A172 (cell line): ENCODE data around the gene CMPK2. TPM values are rescaled to one million over a fixed set of nuclear protein-coding genes. Genes with fewer than 3 reads are reported as not detected.

Source experiments
- DNase-seq: peaks from one replicate; pipeline ENCODE4 v3.0.0-alpha.2; 2015; ENCODE audit warnings: low spot score
- total RNA-seq: library from RNA; depleted of rRNA; stranded (reverse); fragments of >200 nt; shearing (Covaris generic); gene quantifications from 2 replicates; pipeline ENCODE4 v1.2.3, GENCODE V29; 2014

CMPK2 gene
- total RNA-seq, 1 experiment from 2014 or later = 12.7 TPM

DNA sequence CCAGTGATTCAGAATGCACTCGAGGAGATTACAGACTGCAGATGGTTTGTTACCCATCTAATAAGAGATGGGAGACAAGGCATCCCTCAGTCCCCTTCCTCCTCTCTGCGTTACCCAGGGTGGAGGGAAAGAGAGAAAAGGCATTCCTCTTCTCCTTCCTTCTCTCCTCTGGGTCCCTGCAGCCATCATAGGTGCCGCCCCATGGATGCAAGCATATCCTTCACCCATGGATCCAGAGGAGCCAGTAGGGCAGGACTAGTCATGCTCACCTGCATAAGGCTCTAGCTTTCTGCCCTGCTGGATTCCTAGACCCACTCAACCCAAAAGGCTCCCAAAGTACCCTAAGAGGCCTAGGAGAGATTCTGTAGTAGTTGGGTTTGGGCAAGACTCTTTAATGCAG lies 20.4 kb downstream of the CMPK2 start:
- DNase-seq = peak; percentile 30

DNA sequence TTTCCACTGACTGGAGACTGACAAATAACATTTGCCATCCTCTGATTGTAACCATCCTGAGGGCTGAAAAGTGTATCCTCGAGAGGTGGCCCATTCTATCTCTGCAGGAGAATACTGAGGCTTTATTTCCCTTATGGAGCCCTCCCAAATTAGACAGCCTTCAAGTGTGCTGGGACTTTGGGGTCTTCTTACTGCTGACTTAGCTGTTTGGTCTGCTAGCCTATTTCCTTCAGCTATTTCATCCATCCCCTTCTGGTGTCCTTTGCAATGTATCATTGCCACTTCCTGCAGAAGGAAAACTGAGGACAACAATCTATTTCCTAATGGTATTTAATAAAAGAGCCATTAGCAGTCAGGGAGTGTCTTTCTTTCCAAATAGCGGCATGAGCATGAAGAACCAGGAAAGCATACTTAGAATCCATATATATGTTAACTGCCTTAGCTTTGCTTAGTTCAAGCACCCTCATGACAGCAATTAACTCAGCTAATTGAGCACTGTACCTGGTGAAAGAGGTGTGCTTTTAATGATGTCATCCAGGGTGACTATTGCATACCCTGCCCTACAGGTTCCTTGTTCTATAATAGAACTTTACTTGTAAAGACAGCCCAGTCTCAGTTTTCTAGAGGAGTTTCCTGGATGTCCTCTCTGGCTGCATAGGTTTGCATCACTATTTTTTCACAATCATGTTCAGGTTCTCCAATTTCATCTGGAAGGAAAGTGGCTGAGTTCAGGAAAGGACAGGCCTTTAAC lies 24.0 kb downstream of the CMPK2 start:
- no peak for DNase-seq

DNA sequence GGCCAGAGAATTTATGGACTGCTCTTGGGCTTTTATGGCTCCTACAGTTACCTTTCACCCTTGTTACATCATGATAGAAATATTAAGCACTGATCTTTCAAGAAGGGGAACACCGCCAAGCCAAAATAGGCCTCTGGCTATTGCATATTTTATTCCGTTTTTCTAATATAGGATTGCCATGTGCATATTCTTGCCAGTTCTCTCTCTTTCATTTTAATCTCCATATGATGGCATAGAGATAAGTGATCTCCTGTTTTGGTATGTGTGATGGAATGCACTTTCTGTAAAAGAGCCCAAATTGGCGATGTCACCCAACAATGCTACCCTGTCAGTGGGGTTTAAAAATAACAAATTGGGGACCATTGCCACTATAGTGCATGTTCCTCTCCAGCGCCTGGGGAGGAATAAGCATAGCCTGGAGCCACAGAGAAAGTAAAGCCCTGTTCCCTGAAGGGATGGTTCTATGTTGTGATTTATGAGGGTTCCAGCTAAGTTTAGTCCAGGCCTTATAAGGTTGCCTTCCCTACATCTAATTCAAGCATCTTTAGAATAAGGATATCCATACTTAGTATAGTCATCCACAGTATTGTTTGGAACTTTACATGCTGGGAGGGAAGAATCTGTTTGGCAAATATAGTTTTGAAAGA lies 26.9 kb downstream of the CMPK2 start:
- no peak for DNase-seq

DNA sequence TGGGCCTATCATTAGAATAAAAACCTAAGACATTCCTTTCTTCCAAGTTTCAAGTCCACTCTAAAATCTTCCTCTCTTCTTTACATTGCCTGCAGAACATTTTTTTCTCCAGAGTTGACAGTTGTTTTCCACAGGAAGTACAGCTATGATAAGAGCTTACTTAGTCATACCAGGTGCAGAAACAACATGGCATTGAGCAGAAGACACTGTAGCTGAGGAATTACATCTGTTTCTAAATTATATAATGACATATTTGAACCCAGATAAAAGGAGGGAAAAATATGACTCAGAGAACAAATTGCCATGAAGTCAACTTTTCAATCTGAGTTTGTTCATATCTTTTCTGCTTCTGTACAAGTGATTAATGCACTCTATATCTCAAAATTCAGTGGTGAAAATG lies 30.2 kb downstream of the CMPK2 start:
- DNase-seq = peak; percentile 64

DNA sequence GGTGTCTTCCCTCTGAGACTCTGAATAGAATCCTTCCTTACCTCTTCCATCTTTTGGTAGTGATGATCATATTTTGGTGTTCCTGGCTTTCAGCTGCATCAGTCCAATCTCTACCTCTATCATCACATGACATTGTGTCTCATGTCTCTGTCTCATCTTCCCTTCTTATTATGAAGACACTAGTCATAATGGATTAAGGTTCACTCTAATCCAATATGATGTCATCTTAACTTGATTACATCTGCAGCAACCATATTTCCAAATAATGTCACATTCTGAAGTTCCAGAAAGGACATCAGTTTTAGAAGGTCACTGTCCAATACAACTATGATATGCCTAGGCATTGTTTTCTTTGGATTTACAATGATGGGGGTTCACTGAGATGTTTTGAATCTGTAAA lies 31.5 kb downstream of the CMPK2 start:
- no peak for DNase-seq

DNA sequence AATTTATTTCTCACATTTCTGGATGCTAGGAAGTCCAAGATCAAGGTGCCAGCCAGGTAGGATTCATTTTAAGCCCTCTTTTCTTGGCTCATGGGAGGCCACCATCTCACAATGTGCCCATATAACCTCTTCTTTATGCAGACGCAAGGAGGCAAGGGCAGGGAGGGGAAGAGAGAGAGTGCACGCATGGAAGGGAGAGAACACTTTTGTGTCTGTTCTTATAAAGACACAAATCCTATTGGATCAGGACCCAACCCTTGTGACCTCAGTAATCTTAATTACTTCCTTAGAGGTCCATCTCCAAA lies 32.5 kb downstream of the CMPK2 start:
- no peak for DNase-seq

DNA sequence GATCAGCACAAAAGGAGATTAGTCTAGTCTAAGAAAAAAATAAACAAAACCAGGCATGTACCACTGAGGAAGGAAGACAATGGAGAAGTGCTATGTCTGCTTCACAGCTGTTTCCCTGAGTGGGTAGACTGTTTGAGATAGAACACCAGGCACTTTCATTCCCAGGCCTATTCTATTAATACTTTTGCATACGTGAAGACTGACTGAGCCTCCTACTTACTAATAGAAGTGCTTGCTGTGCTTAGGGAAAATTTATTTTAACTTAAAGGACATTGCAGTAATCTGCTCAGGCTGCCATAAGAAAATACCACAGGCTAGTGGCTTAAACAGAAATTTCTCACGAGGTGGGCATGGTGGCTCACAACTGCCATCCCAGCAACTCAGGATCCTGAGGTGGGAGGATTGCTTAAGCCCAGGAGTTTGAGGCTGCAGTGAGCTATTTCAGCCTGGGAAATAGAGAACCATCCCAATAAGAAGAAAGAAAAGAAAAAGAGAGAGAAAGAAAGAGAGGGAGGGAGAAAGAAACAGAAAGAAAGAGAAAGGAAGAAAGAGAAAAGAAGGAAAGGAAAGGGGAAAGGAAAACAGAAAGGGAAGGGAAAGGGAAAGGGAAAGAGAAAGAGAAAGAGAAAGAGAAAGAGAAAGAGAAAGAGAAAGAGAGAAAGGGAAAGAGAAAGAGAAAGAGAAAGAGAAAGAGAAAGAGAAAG lies 33.0 kb downstream of the CMPK2 start:
- DNase-seq = no peak

DNA sequence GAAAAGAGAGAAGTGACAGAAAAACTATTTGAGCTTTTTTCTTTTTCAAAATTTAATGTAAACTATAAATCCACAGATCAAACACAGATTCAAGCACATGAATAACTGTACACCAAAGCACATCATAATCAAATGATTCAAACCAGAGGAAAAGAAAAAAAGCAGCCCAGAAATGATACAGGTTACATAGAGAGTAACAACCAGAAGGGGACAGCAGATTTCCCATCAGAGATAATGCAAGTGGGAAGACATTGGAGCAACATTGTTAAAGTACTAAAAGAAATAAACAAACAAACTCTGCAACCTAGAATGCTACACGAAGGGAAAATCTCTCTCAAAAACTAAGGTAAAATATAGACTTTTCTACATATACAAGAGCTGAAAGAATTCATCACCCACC lies 34.5 kb downstream of the CMPK2 start:
- DNase-seq = no peak

DNA sequence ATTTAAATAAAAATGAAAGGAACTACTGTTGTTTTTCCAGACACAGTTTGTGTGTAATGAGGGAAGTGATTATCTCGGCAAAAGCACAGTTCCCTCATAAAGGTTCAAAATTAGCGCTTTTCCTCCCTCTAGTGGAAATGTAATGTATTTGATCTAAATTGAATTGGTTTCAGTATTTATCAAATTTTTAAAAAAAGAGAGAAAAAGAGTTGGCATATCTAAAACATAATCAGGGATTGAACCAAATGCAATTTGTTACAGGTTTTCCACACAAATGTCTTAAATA lies 37.5 kb downstream of the CMPK2 start:
- peak; percentile 60 for DNase-seq

DNA sequence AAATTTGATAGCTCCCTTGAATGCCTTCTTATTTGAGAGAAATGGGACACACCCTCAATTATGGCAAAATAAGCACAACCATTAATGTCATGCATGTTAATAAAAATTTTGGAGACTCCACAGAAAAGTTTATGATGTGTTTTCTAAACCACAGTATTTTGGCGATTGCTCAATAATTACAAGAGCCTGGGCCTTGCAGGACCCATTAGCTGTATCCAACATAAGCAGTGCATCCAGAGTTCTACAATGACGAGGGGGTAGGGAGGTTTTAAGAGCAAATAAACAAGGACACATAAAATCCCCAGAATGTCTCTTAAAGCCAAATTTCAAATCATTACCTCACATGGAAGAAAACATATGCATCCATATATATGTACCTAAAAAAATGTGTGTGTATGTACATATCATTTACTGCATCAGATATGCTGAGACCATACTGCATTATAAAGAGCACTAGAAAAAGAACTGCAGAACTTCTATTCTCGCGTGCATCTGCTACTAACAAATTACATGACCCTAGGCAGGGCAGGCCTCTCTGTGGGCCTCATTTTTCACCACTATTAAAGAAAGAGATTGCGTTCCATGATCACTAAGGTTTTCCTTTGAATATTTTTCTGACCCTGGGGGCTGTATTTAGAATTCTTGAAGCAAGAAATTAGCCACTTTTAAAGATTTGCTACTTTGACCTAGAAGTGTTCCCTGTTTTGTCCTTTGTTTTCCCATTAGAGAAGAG lies 38.0 kb downstream of the CMPK2 start:
- DNase-seq = no peak

DNA sequence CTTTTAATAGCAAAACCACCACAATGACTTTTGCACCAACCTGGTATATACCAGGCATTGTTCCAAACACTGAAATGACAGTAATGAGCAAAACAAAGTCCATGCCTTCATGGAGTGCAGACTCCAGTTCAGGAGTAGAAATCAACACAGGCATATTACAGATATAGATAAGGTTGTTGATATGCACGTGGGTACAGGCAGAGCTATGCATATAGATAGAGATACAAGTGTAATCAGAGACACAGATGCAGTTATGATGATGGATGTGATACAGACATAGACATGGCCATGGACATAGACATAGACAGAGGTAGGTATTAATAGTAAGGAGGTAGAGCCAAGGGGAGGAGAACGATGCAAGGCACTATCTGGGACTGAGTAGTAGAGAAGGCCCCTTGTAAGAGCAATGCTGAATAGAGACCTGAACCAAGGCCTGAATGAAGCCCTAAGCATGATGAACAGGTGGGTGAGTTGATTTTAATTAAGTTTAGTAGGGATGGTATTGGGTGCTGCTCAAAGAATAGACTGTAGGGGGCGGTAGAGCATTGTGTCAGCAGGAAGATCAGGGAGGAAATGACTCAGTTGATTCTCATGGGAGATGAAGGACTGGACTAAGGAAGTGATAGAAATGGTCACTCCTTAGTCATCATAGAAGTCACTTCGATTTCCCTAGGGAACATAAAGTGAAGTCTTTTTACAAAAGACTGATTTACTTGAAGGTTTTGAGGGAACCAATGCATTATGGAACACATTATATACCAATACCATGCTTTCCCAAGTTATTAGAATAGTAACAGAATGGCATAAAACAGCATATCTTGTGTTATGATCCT lies 39.4 kb downstream of the CMPK2 start:
- DNase-seq = peak; percentile 94

DNA sequence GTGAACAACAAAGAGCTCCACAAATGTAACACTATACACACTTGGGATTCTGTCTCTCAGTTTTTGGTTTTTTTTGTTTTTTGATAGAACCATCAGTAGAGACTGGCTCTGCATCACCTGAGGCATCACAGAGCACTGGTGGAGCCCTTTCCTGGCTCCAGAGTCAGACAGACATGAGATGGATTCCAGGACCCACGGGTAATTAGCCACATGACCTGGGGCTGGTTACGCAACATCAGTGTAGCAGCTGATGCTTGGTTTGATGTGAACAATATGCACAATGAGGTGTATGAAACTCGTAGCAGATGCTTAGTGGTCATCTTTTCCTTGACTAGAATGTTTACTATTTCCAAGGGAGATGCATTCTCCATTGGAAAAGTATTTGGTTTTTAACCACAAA lies 40.7 kb downstream of the CMPK2 start:
- peak; percentile 36 for DNase-seq

DNA sequence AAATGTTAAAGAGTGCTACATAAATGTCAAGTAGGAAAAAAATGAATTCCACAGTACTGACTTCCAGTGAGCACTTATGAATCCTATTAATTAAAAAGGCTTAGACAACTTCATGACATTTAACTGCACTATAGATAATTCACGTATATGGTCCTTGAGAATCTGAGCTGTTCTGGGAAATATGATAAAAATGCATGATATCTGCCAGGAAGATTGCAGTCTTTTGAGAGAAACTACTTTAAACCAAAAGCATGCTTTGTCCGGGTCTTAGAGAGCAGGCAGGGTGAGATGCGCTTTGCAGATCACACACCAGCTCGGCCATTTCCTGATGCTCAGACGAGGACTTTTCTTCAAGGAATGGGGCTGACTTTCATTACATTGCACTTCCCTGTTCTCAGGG lies 42.6 kb downstream of the CMPK2 start:
- peak; percentile 44 for DNase-seq

DNA sequence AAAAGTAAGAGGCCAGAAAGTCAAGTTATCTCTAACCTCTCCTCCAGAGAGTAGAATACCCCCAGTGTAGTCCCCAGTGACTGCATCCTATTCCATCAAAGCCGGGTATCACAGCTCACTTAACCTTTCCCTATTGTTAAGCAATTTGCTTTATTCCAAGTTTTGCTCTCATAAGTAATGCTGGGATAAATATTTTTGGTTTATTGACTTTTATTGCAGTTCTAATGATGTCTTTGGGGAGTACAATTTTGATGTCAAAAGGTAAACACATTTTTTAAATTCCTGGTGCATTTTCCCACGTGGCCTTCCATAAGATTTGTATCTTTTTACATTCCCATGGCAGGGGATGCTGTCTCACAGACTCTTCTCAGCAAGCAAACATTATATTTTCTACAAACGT lies 43.3 kb downstream of the CMPK2 start:
- DNase-seq = peak; percentile 24

DNA sequence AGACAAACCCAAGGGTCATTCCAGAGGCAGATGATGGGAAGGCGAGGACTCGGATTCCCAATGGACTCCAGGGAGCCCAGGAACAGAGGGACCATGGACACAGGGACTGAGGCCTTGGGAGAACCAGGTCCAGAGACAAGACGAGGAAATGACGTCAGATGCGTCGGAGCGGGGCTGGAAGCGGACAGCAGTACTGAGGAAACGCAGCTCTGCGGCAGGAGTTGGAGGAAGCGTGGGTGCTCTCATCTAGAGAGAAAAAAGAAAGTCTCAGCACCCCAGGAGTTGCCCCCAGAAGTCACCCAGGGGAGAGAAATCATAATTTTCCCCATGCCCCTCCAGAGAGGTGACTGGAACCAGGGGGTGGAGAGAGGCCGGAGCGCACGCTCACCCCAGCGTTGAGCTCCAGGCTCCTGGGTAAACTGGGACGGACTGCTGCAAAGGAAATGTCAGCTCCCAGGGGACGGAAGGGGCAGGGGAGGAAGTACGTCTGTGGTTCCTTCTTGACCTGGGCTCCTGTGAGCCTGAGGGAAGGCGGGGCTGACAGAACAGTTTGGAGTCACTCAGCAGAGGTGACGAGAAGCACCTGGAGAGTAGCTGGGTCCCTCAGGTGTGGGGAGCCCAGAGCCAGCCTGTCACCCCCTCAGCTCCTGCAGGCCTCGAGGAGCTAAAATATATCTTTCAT lies 44.7 kb downstream of the CMPK2 start:
- DNase-seq = no peak

DNA sequence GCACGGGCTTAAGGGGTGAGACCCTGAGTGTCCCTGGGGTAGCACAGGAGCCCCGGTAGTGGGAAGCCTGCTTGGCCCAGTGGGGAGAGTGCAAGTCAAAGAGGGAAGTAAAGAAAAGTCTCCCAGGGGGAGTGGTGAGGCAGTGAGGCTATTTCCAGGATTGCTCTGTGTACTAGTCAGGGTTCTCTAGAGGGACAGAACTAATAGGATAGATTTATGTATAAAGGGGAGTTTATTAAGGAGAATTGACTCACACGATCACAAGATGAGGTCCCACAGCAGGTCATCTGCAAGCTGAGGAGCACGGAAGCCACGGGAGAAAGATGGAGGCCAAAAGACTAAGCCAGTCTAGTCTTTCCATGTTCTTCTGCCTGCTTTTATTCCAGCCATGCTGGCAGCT lies 45.5 kb downstream of the CMPK2 start:
- DNase-seq = no peak

DNA sequence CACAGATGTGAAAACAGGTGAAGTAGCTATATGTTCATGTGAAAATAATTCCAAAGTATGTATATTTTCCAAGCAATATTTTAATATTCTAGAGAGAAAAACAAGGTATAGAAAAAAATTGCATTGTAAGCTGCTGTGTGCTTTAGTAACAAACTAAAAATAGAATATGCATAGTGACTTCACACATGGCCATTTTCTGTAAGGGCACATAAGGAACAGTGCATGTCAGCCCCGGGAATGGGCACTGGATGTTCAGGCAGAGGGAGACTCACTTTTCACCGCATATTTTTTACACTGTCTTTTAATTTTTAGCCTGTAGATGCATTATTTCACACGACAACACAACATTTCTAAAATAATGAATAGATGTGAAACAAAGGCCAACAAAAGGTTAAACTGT lies 46.0 kb downstream of the CMPK2 start:
- DNase-seq = no peak

DNA sequence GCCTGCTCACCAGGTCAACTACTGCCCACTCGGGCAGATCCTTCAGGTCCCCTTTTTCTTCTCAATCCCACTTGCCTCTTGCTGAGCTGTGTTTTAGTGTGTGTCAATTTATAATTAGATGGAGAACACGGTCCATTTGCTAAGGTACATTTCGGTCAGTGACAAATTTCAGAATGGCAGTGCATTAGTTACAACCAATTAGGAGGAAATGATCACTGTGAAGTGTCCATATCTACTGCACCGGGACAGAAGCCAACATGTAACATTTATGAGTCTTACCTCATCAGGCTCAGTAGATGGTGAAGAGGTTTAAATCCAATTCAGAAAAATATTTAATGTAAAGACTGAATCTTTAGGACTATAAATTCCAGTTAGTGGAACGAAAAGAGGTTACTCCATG lies 47.7 kb downstream of the CMPK2 start:
- no peak for DNase-seq

DNA sequence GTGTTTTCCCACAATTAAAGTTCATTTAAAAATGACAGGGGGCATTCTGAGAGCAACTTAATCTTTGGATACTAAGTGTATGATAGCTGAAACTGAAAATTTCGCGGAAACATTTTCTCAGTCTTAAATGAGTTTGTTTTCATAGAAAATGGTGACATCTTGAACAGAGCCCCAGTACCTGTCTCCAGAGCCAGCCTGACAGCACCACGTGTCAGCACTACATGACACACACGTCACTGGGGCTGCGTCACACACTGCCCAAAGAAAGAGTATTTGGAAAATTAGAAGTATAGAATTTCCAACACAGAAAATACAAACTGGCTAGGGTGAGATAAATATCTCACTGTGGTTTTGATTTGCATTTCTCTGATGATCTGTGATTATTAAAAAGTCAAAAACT lies 50.8 kb downstream of the CMPK2 start:
- no peak for DNase-seq

DNA sequence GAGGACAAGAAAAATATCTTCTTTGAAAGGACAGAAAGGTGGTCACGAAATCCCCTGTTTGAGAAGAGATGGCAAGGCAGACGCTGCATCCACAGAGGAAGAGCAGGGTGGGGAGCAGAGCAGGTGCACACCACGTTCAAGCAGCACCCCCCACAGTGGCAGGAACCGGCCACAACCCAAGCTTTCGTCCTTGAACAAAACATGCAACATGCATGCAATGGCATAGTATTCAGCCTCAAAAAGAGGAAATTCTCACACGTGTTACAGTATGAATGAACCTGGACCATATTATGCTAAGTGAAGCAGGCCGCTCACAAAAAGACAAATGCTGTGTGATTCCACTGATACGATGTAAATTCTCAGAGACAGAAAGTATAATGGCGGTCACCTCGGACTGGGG lies 51.4 kb downstream of the CMPK2 start:
- DNase-seq = no peak

DNA sequence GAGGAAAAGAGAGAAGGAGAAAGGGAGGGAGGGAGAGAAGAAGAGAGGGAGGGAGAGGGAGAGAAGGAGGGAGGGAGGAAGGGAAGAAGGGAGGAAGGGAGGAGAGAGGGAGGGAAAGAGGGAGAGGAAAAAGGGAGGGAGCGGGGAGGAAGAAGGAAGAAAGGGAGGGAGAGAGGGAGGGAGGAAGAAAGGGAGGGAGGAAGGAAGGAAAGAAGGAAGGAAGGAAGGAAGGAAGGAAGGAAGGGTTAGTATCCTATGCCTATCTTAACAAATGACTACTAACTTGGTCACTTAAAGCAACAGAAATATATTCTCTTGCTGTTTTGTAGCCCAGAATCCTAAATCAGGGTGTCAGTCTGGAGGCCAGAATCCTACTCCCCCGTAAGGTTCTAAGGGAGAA lies 52.1 kb downstream of the CMPK2 start:
- no peak for DNase-seq
